Esophagus (tissue), 2 donors: ENCODE data around the gene HHEX. TPM values are rescaled to one million over a fixed set of nuclear protein-coding genes. Genes with fewer than 3 reads are reported as not detected.

ENCODE experiments used
- H3K27ac ChIP-seq, 2 donors: one replicate each; pipeline ENCODE4 v1.5.1; 2013; ENCODE audit warnings: low read depth in 2 of 2, mild to moderate bottlenecking in 2 of 2, inconsistent platforms in 1 of 2, low read length in 1 of 2, moderate library complexity in 1 of 2
- H3K27me3 ChIP-seq, 2 donors: one replicate each; pipeline ENCODE4 v1.6.1; 2013; ENCODE audit warnings: low read length in 2 of 2, control low read depth in 1 of 2, mild to moderate bottlenecking in 1 of 2; ENCODE audit not compliant: insufficient read depth in 2 of 2, control insufficient read depth in 1 of 2
- H3K36me3 ChIP-seq, 2 donors: one replicate each; pipeline ENCODE4 v1.6.1; 2013; ENCODE audit warnings: low read length in 1 of 2; ENCODE audit not compliant: control insufficient read depth in 2 of 2, insufficient read depth in 2 of 2
- H3K4me1 ChIP-seq, 2 donors: one replicate each; pipeline ENCODE4 v1.6.1; 2013; ENCODE audit warnings: low read length in 1 of 2; ENCODE audit not compliant: control insufficient read depth in 2 of 2, insufficient read depth in 2 of 2
- H3K4me3 ChIP-seq, 2 donors: one replicate each; pipeline ENCODE4 v1.5.1; 2013; ENCODE audit warnings: low read length in 2 of 2, mild to moderate bottlenecking in 2 of 2, low read depth in 1 of 2, moderate library complexity in 1 of 2
- H3K9me3 ChIP-seq, 2 donors: one replicate each; pipeline ENCODE4 v1.6.1; 2013; ENCODE audit warnings: mild to moderate bottlenecking in 2 of 2, low read depth in 1 of 2, low read length in 1 of 2, moderate library complexity in 1 of 2; ENCODE audit not compliant: control insufficient read depth in 2 of 2, insufficient read depth in 1 of 2
- WGBS, 2 donors: extraction: QIAGEN DNeasy Blood & Tissue Kit; methylation state at CpG; one replicate each; pipeline ENCODE4 v1.1.7; 2013; 5-methylcytosine and 5-hydroxymethylcytosine counted together
- polyA plus RNA-seq, 2 donors: library from polyadenylated mRNA; stranded (reverse); fragments of 200-250 nt; gene quantifications; one replicate each; pipeline ENCODE4 v1.2.3, GENCODE V29; 2013
- donor health status: healthy with polysubstance abuse.
- donor health status: Bipolar disorder and iron deficiency.

HHEX gene
- polyA plus RNA-seq, 2 donors = 2.1 to 3.4 TPM

- no peaks in the 10 kb centered on the region for H3K4me1 ChIP-seq
- H3K9me3 ChIP-seq = no peaks in the 10 kb centered on the region
- peaks cover 0 to 2% of the 10 kb centered on the region in 2 donors for H3K27me3 ChIP-seq
- no peaks in the 10 kb centered on the region for H3K36me3 ChIP-seq
- 68 to 71% methylated on average over 4 of the region's 4 CpGs for WGBS, 2 donors
- H3K4me3 ChIP-seq = no peak overlapping the region
- H3K27ac ChIP-seq = no peak overlapping the region
Observed at GRCh38 chr10:92702301-92702916, 12.7 kb downstream of the HHEX start.

- no peaks in the 10 kb centered on the region for H3K27me3 ChIP-seq
- H3K27ac ChIP-seq = no peak overlapping the region
- H3K9me3 ChIP-seq = peaks cover 0 to 2% of the 10 kb centered on the region in 2 donors
- no peaks in the 10 kb centered on the region for H3K4me1 ChIP-seq
- H3K36me3 ChIP-seq = no peaks in the 10 kb centered on the region
- 68 to 74% methylated on average over 10 of the region's 10 CpGs for WGBS, 2 donors
- no peak overlapping the region for H3K4me3 ChIP-seq
Observed at GRCh38 chr10:92712016-92712889, 22.5 kb downstream of the HHEX start.

DNA sequence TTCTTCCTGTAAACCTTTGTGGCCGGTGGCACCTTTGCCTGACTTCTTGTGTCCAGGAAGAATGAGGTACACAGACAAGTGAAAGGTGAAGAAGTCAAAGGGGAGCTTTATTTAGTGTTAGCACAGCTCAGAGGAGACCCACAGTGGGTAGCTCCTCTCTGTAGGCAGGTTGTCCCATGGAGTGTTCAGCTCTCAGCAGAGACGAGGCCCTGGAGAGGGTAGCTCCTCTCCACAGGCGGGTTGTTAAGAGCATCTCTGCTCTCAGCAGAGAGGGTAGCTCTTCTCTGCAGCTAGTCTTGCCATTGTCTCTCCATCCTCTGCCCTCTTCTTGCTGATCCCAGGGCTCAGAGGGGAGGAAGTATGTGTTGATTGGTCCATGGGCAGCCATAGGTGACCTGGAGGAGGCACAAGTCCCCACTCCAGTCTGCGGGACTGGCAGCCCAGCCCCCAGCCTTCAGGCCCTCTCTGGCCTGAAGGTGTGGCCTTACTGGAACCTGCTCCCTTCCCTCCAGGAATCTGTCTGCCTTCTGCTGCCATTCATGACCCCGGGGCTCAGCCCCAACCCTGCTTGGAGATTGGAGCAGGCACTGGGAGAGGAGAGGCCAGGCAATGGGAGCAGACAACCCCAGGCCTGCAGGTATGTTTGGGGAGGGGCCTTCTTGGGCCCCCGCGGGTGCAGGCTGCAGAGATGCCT is 24.5 kb downstream of the HHEX start:
- Histone ChIP-seq H3K36me3 (no peaks in the 10 kb centered on the region), H3K4me3 (no peak overlapping the region), H3K4me1 (no peaks in the 10 kb centered on the region), H3K27ac (no peak overlapping the region), H3K9me3 (peaks cover 0 to 2% of the 10 kb centered on the region in 2 donors), H3K27me3 (no peaks in the 10 kb centered on the region)
- WGBS, 2 donors = 86 to 94% methylated on average over 7 of the region's 7 CpGs

DNA sequence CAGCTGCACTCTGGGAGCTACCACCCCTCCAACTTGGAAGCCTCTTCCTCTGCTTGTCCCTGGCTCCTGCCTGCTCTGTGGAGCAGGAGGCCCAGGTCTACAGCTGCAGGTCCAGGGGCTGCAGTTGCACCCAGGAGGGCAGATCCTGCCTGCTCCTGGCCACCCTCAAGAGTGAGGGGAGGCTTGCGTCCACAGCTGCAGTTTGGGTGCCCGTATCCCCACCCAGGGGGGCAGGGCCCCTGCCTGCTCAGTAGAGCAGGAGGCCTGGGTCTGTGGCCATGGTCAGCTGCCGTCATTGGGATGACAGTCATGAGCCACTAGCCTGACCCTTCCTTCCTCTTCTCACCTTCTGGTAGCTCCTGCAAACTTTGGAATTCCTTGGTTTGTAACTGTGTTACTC is 25.1 kb downstream of the HHEX start:
- peaks cover 0 to 2% of the 10 kb centered on the region in 2 donors for H3K9me3 ChIP-seq
- no peak overlapping the region for H3K27ac ChIP-seq
- H3K4me1 ChIP-seq = no peaks in the 10 kb centered on the region
- H3K36me3 ChIP-seq = no peaks in the 10 kb centered on the region
- no peaks in the 10 kb centered on the region for H3K27me3 ChIP-seq
- WGBS, 2 donors = 97 to 98% methylated on average over 3 of the region's 3 CpGs
- no peak overlapping the region for H3K4me3 ChIP-seq

GRCh38 chr10:92719991-92720830 is 30.5 kb downstream of the HHEX start:
- H3K4me1 ChIP-seq = no peaks in the 10 kb centered on the region
- no peaks in the 10 kb centered on the region for H3K9me3 ChIP-seq
- H3K4me3 ChIP-seq = no peak overlapping the region
- no peaks in the 10 kb centered on the region for H3K36me3 ChIP-seq
- H3K27ac ChIP-seq = no peak overlapping the region
- no peaks in the 10 kb centered on the region for H3K27me3 ChIP-seq
- WGBS, 2 donors = 58 to 68% methylated on average over 5 of the region's 5 CpGs

- Histone ChIP-seq H3K4me3 (no peak overlapping the region), H3K36me3 (no peaks in the 10 kb centered on the region), H3K27me3 (no peaks in the 10 kb centered on the region), H3K4me1 (no peaks in the 10 kb centered on the region), H3K9me3 (no peaks in the 10 kb centered on the region), H3K27ac (no peak overlapping the region)
Observed at GRCh38 chr10:92720831-92721165, 31.0 kb downstream of the HHEX start.

GRCh38 chr10:92722349-92722748 is 32.6 kb downstream of the HHEX start:
- Histone ChIP-seq H3K9me3 (no peaks in the 10 kb centered on the region), H3K36me3 (no peaks in the 10 kb centered on the region), H3K27ac (no peak overlapping the region), H3K27me3 (no peaks in the 10 kb centered on the region), H3K4me3 (no peak overlapping the region), H3K4me1 (no peaks in the 10 kb centered on the region)

DNA sequence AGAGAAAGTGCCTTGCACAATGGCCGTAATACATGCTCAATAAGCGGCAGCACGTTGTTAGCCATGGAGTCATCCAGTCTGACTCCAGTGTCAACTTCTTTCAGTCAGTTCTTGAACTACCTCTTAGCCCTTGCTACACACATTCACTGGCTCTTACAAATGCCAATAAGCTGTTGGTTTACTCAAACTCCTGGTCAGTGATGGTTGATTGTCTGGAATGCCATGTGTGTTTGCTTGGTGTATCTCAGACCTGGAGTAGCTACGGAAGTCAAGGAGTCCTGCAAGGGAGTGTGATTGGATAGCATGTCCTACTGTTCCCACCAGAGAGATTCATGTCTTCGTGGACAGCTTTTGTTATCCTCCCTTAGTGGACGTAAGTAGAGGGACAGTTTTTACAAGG is 37.4 kb downstream of the HHEX start:
- H3K27ac ChIP-seq = no peak overlapping the region
- no peaks in the 10 kb centered on the region for H3K36me3 ChIP-seq
- H3K27me3 ChIP-seq = peaks cover 0 to 4% of the 10 kb centered on the region in 2 donors
- H3K4me1 ChIP-seq = no peaks in the 10 kb centered on the region
- H3K9me3 ChIP-seq = no peaks in the 10 kb centered on the region
- no peak overlapping the region for H3K4me3 ChIP-seq
- 80 to 85% methylated on average over 6 of the region's 6 CpGs for WGBS, 2 donors

- no peak overlapping the region for H3K4me3 ChIP-seq
- no peaks in the 10 kb centered on the region for H3K9me3 ChIP-seq
- H3K4me1 ChIP-seq = no peaks in the 10 kb centered on the region
- WGBS, 2 donors = 42 to 52% methylated on average over 3 of the region's 3 CpGs
- no peak overlapping the region for H3K27ac ChIP-seq
- no peaks in the 10 kb centered on the region for H3K36me3 ChIP-seq
- peaks cover 0 to 4% of the 10 kb centered on the region in 2 donors for H3K27me3 ChIP-seq
Observed at GRCh38 chr10:92727550-92727949, 37.8 kb downstream of the HHEX start.
